GM21717 (cell line): ENCODE measurements around the gene SHE.
"Not testable (repeated sequence)": the region's sequence is repeated elsewhere in the genome, so short reads cannot be mapped to it uniquely, and the experiment has no call there.

ENCODE experiments used
- ATAC-seq: cut with Tn5 transposase; IDR thresholded peaks from one replicate; pipeline ENCODE4 v1.9.1; 2021; ENCODE audit warnings: mild to moderate bottlenecking, moderate library complexity; ENCODE audit not compliant: unreplicated experiment

The SHE gene

DNA sequence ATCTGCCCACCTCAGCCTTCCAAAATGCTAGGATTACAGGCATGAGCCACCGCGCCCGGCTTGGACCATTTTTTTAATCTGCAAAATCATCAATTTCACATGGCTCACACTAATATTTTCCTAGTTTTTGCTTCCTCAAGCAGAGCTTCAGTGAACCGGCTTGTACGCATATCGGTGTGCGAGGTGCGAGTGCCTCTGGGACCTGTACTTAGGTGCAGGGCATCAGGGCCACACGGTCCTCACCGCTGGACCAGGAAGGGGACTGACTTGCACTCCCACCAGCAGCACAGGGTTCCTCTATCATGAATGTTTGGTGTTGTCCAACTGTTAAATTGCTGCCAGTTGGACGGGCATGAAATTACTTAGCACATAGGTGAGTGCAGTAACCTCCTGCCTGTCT, 15.4 kb upstream of the SHE start:
- ATAC-seq, result no peak

DNA sequence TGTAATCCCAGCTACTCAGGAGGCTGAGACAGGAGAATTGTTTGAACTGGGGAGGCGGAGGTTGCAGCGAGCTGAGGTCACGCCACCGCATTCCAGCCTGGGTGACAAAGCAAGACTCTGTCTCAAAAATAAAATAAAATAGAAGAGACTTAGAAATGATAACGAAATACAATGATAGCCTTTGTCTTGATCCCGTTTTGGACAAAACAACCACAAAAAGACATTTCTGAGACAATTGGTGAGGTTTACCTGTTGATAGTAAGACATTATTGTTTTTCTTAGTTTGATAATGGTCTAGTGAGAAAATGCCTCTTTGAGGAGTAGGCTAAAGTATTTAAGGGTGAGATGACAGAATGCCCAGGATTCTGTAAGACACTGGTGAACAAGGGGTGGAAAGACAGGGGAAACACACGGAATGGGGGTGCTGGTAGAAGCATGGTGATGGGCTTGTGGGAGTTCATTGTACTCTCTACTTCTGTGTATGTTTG, 11.9 kb upstream of the SHE start:
- no peak for ATAC-seq

DNA sequence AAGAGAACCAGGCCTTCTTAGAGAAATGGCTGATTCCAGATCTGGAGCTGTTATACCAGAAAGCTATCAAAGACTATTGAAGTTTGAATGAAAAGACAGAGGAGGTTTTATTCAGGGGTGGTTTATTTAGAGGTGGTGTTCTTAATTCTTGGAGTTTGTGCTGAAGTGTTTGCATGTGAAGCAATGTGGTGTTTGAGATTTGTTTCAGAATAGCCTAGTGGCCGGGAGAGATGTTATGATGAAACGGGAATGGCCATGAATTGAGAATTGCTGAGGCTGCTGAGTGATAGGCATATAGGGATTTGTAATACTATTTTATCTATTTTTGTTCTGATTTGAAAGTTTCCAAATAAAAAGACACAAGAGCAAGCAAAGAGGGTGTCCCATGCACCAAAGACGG, 10.5 kb upstream of the SHE start:
- no peak for ATAC-seq

DNA sequence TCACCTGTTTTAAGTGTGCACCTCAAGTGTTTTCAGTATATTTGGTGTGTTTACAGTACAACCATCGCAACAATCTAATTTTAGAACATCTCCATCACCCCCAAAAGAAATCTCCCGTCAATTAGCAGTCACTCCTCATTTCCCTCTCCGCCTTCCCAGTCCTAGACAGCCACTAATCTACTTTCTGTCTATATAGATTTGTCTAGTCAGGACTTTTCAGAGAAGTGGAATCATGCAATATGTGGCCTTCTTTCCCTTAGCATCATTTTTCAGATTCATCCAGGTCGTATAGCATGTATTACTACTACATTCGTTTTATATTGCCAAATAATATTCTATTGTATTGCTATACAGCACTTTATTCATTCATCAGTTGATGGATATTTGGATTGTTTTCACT, 1.7 kb upstream of the SHE start:
- ATAC-seq, result no peak

DNA sequence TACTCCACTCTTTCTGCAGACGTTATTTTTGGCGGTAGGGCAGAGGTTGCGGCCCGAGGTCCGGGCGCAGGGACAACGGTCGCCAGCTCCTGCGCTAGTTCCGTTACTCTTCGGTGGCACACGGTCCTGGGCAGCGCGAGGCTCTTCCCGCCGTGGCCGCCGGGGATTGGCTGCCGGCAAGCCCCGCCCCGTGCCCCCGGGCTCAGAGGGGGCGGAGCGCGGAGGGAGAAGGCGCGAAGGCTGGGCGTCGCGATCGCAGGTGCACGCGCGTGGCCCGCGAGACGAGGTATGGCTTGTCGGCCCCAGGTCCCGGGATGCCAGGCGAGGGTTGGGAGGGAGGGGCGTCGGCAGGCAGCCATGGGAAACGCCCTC, 518 bp upstream of the SHE start:
- ATAC-seq, result no peak

DNA sequence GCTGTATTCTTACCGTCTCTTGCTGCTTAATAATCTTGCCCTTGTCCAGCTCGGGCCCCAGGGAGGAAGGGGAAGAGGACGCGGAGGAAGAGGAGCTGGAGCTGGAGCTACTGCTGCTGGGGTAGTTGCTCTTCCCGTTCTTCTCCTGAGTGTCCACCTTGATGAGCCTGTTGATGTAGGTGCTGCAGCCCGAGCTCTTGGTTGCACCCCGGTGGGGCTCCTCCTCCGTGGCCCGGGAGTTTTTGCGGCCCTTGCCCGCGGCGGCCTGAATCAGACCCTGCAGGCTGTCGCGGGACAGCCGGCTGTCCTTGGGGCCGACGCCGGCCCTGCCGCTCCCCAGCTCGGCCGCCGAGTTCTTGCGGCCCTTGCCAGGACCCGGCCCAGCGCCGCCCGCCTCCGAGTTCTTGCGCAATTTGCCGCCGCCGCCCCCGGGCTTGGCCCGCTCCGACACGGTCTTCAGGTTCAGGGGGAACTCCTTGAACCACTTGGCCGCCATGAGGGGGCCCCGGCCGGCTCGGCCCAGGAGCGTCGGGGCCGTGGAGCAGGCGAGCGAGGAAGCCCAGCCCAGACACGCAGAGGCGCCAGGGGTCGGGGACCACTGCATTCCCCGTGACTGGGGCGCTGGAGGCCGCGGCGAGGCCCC, 668 bp downstream of the SHE start:
- ATAC-seq, result no peak

DNA sequence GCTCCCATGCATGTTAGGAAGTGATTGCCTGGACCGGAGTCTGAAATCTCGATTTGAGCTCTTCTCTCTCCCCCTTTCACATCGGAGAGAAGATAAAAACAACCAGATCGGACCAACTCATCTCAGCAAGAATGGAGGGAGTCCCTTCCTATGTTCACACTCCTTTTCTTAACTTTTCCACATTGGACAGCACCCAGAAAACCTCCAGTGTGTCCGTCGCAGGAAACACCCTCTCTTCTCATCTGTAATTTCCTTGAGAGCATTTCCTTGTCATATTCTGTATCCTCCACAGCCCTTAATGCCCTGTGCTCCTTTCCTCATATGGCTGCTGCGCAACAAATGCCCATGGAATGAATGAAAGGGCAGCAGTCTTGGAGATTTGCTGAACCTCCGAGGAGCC, 1.7 kb downstream of the SHE start:
- ATAC-seq, result no peak

DNA sequence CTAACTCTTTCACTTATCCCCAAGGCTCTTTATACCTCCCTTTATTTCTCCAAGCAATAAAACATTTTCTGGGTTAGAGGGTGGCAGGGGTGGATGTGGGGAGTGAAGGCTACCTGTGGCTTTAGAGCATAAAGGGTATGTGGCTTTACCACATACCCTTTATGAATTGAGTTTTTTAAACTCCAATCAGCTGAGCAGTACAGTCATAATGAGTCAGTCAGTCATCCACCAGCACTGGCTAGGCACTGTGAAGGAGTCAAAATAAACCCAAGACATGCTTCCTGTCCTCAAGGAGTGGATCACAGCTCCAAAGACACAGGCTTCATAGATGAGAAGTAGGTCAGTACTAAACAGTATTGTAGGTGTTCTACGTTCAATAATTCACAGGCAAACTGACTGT, 2.8 kb downstream of the SHE start:
- ATAC-seq, result no peak

DNA sequence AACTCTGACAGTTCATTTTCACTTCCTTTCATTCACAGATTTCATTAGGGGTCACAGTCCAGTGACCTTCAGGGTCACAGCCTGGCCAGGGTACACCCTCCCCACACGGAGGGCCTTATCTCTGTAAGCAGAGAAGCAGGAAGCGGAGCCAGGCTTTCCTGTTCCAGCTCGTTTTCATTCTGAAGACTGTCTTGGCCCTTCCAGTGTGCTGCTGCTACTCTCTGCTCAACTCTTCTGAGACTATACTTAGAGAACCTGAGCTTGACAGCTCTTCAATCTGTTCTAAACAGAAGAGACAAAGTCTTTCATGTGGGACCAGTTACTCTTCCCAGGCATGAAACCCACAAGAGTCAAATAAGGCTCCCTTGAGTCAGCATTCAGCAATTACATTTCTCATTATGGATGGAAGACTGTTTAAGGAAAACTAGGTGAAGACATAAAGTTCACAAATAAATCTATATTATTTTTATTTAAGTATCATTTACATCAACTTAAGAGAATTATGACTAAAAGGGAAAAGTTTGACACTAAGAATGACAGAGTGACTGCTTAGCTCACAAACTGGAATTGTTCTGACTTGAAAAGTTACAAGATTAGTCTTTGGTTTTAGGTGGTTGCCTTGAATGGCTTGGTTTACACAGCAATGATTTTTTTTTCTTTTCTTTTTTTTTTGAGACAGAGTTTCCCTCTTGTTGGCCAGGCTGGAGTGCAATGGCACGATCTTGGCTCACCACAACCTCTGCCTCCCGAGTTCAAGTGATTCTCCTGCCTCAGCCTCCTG, 5.0 kb downstream of the SHE start:
- ATAC-seq, result no peak

DNA sequence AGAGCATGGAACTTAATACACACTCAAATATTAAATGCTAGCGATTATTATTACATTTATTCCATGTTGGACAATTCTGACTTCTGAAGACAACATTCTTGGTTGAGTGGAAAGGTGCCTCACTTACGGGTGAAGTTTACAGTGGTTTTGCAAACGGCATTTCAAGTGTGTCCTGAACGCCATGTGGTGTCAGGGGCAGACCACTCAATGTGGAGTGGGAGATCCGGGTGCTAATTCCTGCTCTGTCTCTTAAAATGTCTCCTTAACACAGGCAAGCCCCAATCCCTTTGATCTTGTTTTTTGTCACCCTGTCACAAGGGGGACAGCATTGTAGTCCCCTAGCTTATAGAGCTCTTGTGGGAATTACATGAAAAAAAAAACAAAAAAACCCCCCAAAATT, 5.8 kb downstream of the SHE start:
- ATAC-seq, result no peak

DNA sequence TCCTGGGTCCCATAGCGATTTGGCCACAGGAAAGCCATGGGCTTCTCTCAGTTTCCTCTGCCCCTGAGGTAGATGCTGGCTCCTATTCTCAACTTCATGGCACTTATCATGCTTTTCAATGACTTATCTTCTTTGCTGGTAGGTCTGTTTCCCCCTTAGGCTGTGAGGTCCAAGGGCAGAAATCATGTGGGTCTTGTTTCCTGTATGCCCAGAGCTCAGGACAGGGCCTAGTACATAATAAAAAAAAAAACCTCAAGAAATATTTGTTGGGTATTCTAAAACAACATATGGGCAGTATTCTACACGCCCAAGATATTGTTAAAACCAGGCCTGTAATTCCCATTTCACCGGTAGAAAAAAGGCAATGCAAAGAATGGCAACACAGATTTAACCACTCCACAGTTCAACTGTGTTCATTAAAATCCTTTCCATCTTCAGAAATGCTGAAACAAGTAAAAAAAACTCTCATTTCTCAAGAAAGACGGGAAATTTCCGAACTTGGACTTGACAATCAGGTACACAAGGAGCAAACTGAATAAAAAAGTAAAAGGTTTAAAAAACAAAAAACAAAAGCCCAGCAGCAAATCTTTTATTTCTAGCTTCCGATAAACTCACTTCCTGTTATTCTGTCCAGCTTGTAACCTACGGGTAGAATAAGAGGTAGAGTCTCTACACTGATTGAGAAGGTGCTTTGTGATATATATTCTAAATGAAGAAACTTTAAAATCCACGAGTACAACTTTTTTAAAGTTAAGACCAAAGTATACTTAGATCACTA, 6.5 kb downstream of the SHE start:
- no peak for ATAC-seq

DNA sequence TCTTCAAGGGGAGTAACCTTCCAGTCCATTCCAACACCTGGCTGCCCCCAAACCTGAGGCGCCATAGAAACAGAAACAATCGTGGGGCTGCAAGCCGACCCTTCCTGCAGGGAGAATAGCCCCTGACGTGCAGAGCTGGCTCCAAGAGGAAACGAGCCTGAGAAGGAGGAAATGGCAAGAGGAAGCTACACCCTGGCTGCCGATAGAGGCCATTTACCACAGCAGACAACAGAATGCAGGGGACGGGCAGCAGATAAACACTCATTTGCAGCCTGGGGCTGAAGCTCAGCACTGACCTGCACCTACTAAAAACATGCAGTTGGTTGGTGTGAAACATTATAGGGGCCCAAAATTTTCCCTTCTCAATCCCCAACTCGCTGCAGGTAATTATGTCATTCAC, 8.9 kb downstream of the SHE start:
- no peak for ATAC-seq

DNA sequence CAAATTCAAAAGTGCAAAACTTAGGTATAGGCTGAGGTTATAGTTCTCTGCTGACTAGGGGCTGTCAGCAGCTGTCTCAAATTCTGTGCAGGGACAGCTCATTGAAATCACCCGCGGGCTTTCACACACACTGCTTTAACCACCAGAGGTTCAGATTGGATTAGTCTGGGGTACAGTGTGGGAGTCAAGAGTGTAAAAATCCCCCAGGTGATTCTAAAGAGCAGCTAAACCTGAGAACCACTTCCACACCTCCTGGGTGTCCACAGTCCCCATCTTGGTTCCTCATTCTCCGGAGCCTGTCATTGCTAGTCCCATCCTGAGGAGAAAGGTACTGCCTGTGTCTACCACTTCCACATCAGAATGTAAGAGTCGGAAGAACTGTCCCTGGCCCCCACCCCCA, 10.1 kb downstream of the SHE start:
- no peak for ATAC-seq

DNA sequence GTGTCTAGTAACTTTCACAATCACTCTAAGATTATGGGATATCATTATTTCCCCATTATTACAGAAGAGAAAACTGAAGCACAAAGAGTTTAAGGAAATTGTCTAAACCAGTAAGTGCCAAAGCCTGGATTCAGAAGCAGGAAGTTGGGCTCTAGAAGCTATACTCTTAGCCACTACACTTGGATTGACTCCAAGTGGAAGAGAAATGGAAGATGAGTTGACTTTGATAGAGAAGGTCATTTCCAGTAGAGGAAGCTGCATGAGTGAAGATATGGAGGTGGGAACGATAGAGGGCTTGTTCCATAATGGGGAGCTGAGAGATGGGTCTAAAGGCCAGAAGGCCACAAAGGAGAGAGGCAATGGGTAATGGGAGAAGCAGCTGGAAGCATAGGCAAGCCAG, 11.9 kb downstream of the SHE start:
- no peak for ATAC-seq

DNA sequence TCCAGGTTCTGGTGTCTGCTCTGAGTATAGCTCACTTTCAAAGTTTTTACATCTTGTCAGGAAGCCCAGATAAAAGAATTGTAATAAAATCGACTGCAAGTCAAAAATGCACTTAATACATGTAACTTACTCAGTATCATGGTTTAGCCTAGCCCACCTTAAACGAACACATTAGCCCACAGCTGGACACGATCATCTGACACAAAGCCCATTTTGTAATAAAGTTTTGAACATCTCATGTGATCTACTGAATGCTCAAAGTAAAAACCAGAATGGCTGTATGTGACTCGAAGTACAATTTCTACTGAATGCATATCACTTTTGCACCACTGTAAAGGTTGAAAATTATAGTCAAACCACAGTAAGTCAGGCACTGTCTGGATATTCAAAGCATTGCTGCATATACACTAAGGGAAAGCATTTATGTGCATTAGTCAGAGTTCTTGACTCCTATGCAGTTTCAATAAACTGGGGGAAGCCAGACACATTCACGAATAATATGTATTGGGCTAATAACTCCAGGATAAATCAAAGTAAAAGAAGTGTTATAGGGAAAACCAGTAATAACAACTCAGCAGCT, 12.4 kb downstream of the SHE start:
- ATAC-seq, result no peak

DNA sequence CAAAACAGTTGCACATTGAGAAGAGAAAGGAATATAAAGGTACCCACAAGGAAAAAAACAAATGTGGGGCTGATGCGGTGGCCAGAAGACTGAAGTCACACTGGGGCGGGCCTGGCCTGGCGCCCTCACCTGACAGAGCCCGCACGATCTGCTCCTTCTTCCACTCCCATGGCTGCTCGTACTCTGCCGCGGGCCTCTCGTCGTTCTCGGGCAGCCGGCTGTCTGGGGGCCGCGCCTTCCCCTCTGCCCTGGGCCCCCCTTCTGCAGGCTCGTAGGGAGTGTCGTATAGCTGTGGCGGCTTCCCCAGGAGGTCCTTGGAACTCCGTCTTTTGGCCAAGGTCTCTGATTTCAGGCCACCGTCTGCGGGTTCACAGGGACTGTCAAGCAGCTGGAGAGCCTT, 13.3 kb downstream of the SHE start:
- ATAC-seq, result no peak

DNA sequence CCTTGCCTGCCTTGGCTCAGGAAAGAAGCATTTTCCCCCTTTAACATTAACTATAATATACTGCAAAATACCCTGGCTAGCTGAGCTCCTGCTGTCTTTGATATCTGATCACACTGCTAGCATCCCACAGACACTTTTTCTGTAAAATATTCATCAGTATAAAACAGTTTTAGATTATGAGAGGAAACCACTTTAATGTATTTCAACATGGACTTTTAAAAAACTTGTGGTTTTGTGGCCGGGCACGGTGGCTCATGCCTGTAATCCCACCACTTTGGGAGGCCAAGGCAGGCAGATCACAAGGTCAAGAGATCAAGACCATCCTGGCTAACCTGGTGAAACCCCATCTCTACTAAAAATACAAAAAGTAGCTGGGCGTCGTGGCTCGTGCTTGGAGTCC, 15.5 kb downstream of the SHE start:
- not testable (repeated sequence) for ATAC-seq

DNA sequence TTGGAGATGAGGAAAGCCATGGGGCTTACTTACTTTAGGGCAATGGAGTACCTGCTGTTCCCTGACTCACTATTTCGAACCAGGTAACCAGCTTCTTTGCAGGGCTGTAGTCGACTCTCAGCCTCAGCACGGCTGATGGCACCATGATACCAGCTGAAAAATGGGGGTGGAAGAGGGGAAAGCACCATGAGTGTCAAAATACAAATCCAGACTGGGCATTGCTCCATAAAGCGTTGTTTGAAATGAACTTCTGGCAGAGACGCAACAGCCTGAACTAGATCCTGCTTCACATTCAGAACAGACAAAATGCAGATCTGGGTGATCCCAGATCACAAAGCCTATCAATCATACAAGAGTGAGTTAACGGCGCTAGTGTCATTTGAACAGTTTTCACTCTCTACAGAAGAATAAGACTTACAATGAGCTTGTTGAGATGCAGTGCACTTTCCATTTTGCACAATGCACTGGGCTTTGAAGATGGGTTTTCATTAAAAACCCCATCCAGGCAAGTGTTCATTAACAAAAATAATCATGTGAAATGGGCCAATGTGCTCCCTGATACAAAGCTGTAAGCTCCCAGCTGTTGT, 16.2 kb downstream of the SHE start:
- ATAC-seq, result no peak

DNA sequence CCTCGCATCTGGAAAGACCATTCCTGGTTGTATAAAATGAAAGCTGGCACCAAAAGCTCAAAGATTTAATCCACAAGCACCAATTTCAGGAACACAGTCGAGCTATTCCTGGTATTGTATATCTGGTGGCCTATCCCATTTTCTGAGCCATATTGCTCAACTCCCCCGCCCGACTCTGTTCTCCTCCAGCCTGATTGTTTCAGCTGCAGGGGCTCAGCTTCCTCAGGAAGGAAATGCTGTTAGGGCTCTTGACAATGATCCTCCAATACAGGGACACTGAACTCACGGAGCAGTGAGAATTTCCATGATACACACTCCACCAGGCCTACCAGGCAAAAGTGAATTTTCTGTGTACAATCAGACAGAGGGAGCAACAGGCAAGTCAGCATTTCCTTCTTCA, 17.1 kb downstream of the SHE start:
- ATAC-seq, result no peak

DNA sequence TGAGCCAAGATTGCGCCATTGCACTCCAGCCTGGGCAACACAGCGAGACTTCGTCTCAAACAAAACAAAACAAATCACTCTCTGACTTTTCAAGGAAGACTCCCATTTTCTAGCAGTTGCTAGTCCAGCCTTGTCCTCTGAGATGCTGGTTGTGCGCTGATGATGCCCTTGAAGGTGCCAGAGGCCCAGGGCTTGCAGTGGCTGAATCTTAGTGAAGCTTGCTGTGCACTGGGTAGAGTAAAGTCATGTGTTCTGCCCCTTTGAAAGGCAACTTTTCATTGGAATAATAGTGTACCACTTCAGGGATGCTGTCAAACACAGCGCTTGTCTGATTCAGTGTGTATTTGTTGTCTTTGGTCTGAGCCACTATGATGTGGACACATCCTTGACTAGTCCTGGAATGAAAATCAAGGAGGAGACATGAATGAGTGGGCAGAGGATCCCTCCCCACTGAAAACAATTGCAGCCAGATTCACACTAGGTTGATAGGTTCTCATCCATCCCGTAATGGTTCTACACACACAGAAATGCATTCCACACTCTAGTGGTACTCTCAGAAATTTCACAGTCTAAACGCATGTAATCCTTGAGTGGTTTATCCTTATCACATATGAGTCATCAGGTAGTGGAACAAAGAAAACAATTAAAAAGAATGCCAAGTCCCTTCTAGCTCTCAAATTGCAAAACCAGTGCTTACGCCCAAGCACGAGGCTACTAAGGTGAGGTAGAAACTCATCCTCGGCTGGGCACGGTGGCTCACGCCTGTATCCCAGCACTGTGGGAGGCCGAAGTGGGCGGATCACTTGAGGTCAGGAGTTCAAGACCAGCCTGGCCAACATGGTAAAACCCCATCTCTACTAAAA, 18.0 kb downstream of the SHE start:
- no peak for ATAC-seq
